IPS DF 6.9 (cell line): ENCODE results near the gene HOXA2.

ENCODE experiments used
- DNase-seq: peaks from one replicate; pipeline ENCODE4 v3.0.0-alpha.2; 2013; ENCODE audit warnings: low read depth, low spot score
- H3K27ac ChIP-seq: one replicate; pipeline ENCODE4 v1.5.1; 2013; ENCODE audit warnings: low read length, control low read depth
- H3K27me3 ChIP-seq: 2 replicates; pipeline ENCODE4 v1.6.1; 2013; ENCODE audit warnings: mild to moderate bottlenecking, low read length; ENCODE audit not compliant: control insufficient read depth, insufficient read depth
- H3K36me3 ChIP-seq: 2 replicates; pipeline ENCODE4 v1.6.1; 2013; ENCODE audit warnings: low read length; ENCODE audit not compliant: control insufficient read depth, insufficient read depth
- H3K4me1 ChIP-seq: 2 replicates; pipeline ENCODE4 v1.6.1; 2013; ENCODE audit warnings: low read length; ENCODE audit not compliant: control insufficient read depth, insufficient read depth
- H3K4me3 ChIP-seq: 2 replicates; pipeline ENCODE4 v1.5.1; 2013; ENCODE audit warnings: mild to moderate bottlenecking, low read length
- H3K9me3 ChIP-seq: 2 replicates; pipeline ENCODE4 v1.6.1; 2013; ENCODE audit warnings: low read length, inconsistent platforms; ENCODE audit not compliant: control insufficient read depth, insufficient read depth
- WGBS: extraction: QIAGEN DNeasy Blood & Tissue Kit; methylation state at CpG from one replicate; pipeline ENCODE4 v1.1.7; 2013; ENCODE audit warnings: mixed read lengths, missing lambda C conversion rate; ENCODE audit not compliant: insufficient read length, insufficient coverage; 5-methylcytosine and 5-hydroxymethylcytosine counted together

Gene HOXA2

GRCh38 chr7:27124096-27124901 is 21.8 kb upstream of the HOXA2 start:
- Histone ChIP-seq H3K27ac (no peak overlapping the region), H3K9me3 (no peaks in the 10 kb centered on the region), H3K4me3 (no peak overlapping the region), H3K4me1 (no peaks in the 10 kb centered on the region), H3K36me3 (no peaks in the 10 kb centered on the region), H3K27me3 (peaks cover 100% of the 10 kb centered on the region)
- no CpG with 5 or more reads among the region's 43 CpGs for WGBS
- no peak for DNase-seq

- WGBS = no CpG with 5 or more reads among the region's 26 CpGs
- no peak overlapping the region for H3K27ac ChIP-seq
- no peaks in the 10 kb centered on the region for H3K9me3 ChIP-seq
- peaks cover 99% of the 10 kb centered on the region for H3K27me3 ChIP-seq
- no peaks in the 10 kb centered on the region for H3K36me3 ChIP-seq
- H3K4me1 ChIP-seq = no peaks in the 10 kb centered on the region
- DNase-seq = no peak
- H3K4me3 ChIP-seq = no peak overlapping the region
These were observed 21.1 kb upstream of the HOXA2 start for GRCh38 chr7:27123477-27124053.

- H3K27ac ChIP-seq = no peak overlapping the region
- no peak overlapping the region for H3K4me3 ChIP-seq
- DNase-seq = no peak
- H3K9me3 ChIP-seq = no peaks in the 10 kb centered on the region
- peaks cover 99% of the 10 kb centered on the region for H3K27me3 ChIP-seq
- no peaks in the 10 kb centered on the region for H3K4me1 ChIP-seq
- WGBS = no CpG with 5 or more reads among the region's 14 CpGs
- no peaks in the 10 kb centered on the region for H3K36me3 ChIP-seq
These were observed 20.6 kb upstream of the HOXA2 start for GRCh38 chr7:27123007-27123476.

- no peak for DNase-seq
- Histone ChIP-seq H3K9me3 (no peaks in the 10 kb centered on the region), H3K27ac (no peak overlapping the region), H3K4me1 (peaks cover 2% of the 10 kb centered on the region; the same call in 1 of the 2 replicates), H3K36me3 (no peaks in the 10 kb centered on the region), H3K4me3 (no peak overlapping the region), H3K27me3 (peaks cover 99% of the 10 kb centered on the region)
- WGBS = no CpG with 5 or more reads among the region's 42 CpGs
These were observed 19.8 kb upstream of the HOXA2 start for GRCh38 chr7:27122077-27122910.

GRCh38 chr7:27121684-27122076 is 19.2 kb upstream of the HOXA2 start:
- Histone ChIP-seq H3K4me1 (peaks cover 2% of the 10 kb centered on the region; the same call in 1 of the 2 replicates), H3K36me3 (no peaks in the 10 kb centered on the region), H3K27me3 (peaks cover 99% of the 10 kb centered on the region), H3K27ac (no peak overlapping the region), H3K9me3 (no peaks in the 10 kb centered on the region), H3K4me3 (no peak overlapping the region)
- no peak for DNase-seq
- no CpG with 5 or more reads among the region's 7 CpGs for WGBS

- Histone ChIP-seq H3K27me3 (peaks cover 99% of the 10 kb centered on the region), H3K4me3 (no peak overlapping the region), H3K9me3 (no peaks in the 10 kb centered on the region), H3K36me3 (no peaks in the 10 kb centered on the region), H3K27ac (no peak overlapping the region), H3K4me1 (peaks cover 2% of the 10 kb centered on the region; the same call in 1 of the 2 replicates)
- DNase-seq = no peak
- no CpG with 5 or more reads among the region's 1 CpG for WGBS
These were observed 17.0 kb upstream of the HOXA2 start for GRCh38 chr7:27119412-27119911.

- H3K36me3 ChIP-seq = no peaks in the 10 kb centered on the region
These were observed 16.1 kb upstream of the HOXA2 start for GRCh38 chr7:27118580-27118979.

GRCh38 chr7:27117887-27118491 is 15.5 kb upstream of the HOXA2 start:
- Histone ChIP-seq H3K4me3 (no peak overlapping the region), H3K4me1 (peaks cover 2% of the 10 kb centered on the region; the same call in 1 of the 2 replicates), H3K9me3 (no peaks in the 10 kb centered on the region), H3K27ac (no peak overlapping the region), H3K27me3 (peaks cover 95% of the 10 kb centered on the region), H3K36me3 (no peaks in the 10 kb centered on the region)
- DNase-seq = no peak
- no CpG with 5 or more reads among the region's 19 CpGs for WGBS

More at GRCh38 chr7:27118580-27118979, 16.1 kb upstream of the HOXA2 start:
- Histone ChIP-seq H3K27ac (no peak overlapping the region), H3K4me1 (peaks cover 2% of the 10 kb centered on the region; the same call in 1 of the 2 replicates), H3K4me3 (no peak overlapping the region), H3K27me3 (peaks cover 95% of the 10 kb centered on the region), H3K9me3 (no peaks in the 10 kb centered on the region)
- no CpG with 5 or more reads among the region's 3 CpGs for WGBS
- DNase-seq = no peak

GRCh38 chr7:27116962-27117886 is 14.7 kb upstream of the HOXA2 start:
- DNase-seq = no peak
- WGBS = no CpG with 5 or more reads among the region's 12 CpGs
- H3K4me1 ChIP-seq = peaks cover 2% of the 10 kb centered on the region; the same call in 1 of the 2 replicates
- H3K4me3 ChIP-seq = no peak overlapping the region
- H3K27ac ChIP-seq = no peak overlapping the region
- no peaks in the 10 kb centered on the region for H3K9me3 ChIP-seq
- H3K36me3 ChIP-seq = no peaks in the 10 kb centered on the region
- peaks cover 95% of the 10 kb centered on the region for H3K27me3 ChIP-seq
